DND-41 (cell line): ENCODE measurements around the gene MGAT4C.

Source experiments
- ATAC-seq: fragments of 200-7000 bp; cut with Tn5 transposase; 3 replicates; pipeline ENCODE4 v1.9.1; 2021; ENCODE audit warnings: low read depth; ENCODE audit not compliant: insufficient read depth
- DNase-seq: peaks from one replicate; pipeline ENCODE4 v3.0.0-alpha.2; 2020
- H2AFZ ChIP-seq: 2 replicates; pipeline ENCODE4 v1.6.0; 2012; ENCODE audit warnings: low read depth, low read length
- H3K27ac ChIP-seq: 2 replicates; pipeline ENCODE4 v1.5.1; 2012; ENCODE audit warnings: low read length, inconsistent platforms
- H3K27me3 ChIP-seq: fragments of 200-600 bp; sonication (generic); 2 replicates; pipeline ENCODE4 v1.6.0; 2012; ENCODE audit warnings: low read length, mild to moderate bottlenecking, inconsistent platforms; ENCODE audit not compliant: insufficient read depth, poor library complexity
- H3K36me3 ChIP-seq: 2 replicates; pipeline ENCODE4 v1.5.1; 2012; ENCODE audit warnings: low read length, inconsistent platforms; ENCODE audit not compliant: insufficient read depth
- H3K4me1 ChIP-seq: 2 replicates; pipeline ENCODE4 v1.5.1; 2012; ENCODE audit warnings: mild to moderate bottlenecking, low read length; ENCODE audit not compliant: insufficient read depth
- H3K4me2 ChIP-seq: 2 replicates; pipeline ENCODE4 v1.6.0; 2012; ENCODE audit warnings: mild to moderate bottlenecking, moderate library complexity, low read length, inconsistent platforms; ENCODE audit not compliant: insufficient read depth
- H3K4me3 ChIP-seq, 2 experiments: fragments of 200-600 bp in 1 of 2; shearing (Covaris generic) in 1 of 2; 2 replicates each; pipeline ENCODE4 v1.5.1; 2012 to 2016; ENCODE audit warnings: inconsistent platforms in 2 of 2, low read length in 2 of 2, mild to moderate bottlenecking in 2 of 2, low read depth in 1 of 2, moderate library complexity in 1 of 2
- H3K79me2 ChIP-seq: 2 replicates; pipeline ENCODE4 v1.6.0; 2012; ENCODE audit warnings: low read length, inconsistent platforms; ENCODE audit not compliant: insufficient read depth
- H3K9ac ChIP-seq: 2 replicates; pipeline ENCODE4 v1.6.0; 2012; ENCODE audit warnings: low read depth, mild to moderate bottlenecking, inconsistent platforms, low read length, moderate library complexity
- H3K9me3 ChIP-seq: 2 replicates; pipeline ENCODE4 v1.5.1; 2012; ENCODE audit warnings: low read length, moderate library complexity, mild to moderate bottlenecking, inconsistent platforms; ENCODE audit not compliant: insufficient read depth, severe bottlenecking
- H4K20me1 ChIP-seq: 2 replicates; pipeline ENCODE4 v1.6.0; 2012; ENCODE audit warnings: low read length; ENCODE audit not compliant: insufficient read depth
- EZH2 ChIP-seq: IDR thresholded peaks from 3 replicates; pipeline ENCODE4 v1.6.1; 2012; ENCODE audit warnings: borderline replicate concordance, low read depth, mild to moderate bottlenecking, moderate library complexity, low read length, inconsistent platforms; ENCODE audit not compliant: severe bottlenecking
- TF ChIP-seq, protein P1 (sequence below): IDR thresholded peaks from 2 replicates; pipeline ENCODE4 v1.5.1; 2012; ENCODE audit warnings: borderline replicate concordance, low read length, moderate library complexity, mild to moderate bottlenecking; ENCODE audit not compliant: poor library complexity, severe bottlenecking; ENCODE audit errors: extremely low read depth

Gene MGAT4C

GRCh38 chr12:86249851-86250250, 6.3 kb downstream of the MGAT4C start:
- DNase-seq (no peak), ATAC-seq (no peak)
- Histone ChIP-seq H2AFZ (no peak overlapping the region), H3K36me3 (no peaks in the 10 kb centered on the region), H3K9me3 (no peaks in the 10 kb centered on the region), H3K4me3 (no peak overlapping the region), H3K79me2 (no peaks in the 10 kb centered on the region), H4K20me1 (no peaks in the 10 kb centered on the region), H3K4me2 (no peak overlapping the region), H3K27me3 (no peaks in the 10 kb centered on the region), H3K4me1 (no peaks in the 10 kb centered on the region), H3K27ac (no peak overlapping the region), H3K9ac (no peak overlapping the region)
- TF ChIP-seq EZH2, result no peak
- TF ChIP-seq, protein P1, sequence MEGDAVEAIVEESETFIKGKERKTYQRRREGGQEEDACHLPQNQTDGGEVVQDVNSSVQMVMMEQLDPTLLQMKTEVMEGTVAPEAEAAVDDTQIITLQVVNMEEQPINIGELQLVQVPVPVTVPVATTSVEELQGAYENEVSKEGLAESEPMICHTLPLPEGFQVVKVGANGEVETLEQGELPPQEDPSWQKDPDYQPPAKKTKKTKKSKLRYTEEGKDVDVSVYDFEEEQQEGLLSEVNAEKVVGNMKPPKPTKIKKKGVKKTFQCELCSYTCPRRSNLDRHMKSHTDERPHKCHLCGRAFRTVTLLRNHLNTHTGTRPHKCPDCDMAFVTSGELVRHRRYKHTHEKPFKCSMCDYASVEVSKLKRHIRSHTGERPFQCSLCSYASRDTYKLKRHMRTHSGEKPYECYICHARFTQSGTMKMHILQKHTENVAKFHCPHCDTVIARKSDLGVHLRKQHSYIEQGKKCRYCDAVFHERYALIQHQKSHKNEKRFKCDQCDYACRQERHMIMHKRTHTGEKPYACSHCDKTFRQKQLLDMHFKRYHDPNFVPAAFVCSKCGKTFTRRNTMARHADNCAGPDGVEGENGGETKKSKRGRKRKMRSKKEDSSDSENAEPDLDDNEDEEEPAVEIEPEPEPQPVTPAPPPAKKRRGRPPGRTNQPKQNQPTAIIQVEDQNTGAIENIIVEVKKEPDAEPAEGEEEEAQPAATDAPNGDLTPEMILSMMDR, result no peak

DNA sequence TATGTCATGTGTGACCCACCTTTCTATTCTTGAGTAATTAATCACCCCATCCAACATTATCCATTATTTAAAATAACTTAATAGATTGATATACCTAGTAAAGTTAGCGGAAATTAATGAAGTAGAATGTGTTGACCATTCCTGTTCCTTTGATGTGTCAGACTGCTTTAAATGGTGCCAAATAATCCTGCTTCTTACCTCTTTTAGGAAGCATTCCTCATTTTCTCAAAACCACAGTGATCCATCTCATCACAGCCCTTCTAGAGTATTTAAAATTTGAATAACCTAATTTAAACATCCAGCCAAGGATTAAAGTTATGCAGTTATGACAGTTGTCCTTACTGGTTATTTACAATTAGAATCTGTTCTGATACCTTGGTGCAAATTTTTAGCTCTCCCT, 6.9 kb downstream of the MGAT4C start:
- TF ChIP-seq, protein P1, result no peak
- no peak for TF ChIP-seq EZH2
- Histone ChIP-seq H3K79me2 (no peaks in the 10 kb centered on the region), H3K27ac (no peak overlapping the region), H3K4me2 (no peak overlapping the region), H3K9ac (no peak overlapping the region), H2AFZ (no peak overlapping the region), H3K4me3 (no peak overlapping the region), H3K9me3 (no peaks in the 10 kb centered on the region), H3K4me1 (no peaks in the 10 kb centered on the region), H3K27me3 (no peaks in the 10 kb centered on the region), H4K20me1 (no peaks in the 10 kb centered on the region), H3K36me3 (no peaks in the 10 kb centered on the region)
- ATAC-seq (no peak), DNase-seq (no peak)

DNA sequence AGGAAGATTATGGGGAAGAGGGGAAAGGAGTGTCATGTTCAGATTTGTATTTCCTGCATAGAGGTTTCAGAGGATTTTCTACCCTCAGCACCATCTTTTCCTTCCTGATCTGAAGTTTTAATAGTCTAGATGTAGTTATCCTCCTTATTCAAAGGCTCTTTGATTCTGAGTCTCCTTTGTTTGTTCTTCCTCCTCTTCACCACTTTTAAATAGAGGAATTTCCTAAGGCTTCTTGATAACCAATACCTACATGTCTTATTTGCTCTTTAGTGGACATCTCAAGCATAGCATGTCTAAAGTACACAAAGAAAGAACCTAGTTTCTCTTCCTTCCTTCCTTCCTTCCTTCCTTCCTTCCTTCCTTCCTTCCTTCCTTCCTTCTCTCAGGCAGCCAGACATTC, 8.3 kb downstream of the MGAT4C start:
- ATAC-seq, result no peak
- H3K9me3 ChIP-seq, result no peaks in the 10 kb centered on the region
- H3K4me1 ChIP-seq, result no peaks in the 10 kb centered on the region
- H3K27ac ChIP-seq, result no peak overlapping the region
- no peaks in the 10 kb centered on the region for H3K79me2 ChIP-seq
- H3K27me3 ChIP-seq, result no peaks in the 10 kb centered on the region
- H3K36me3 ChIP-seq, result no peaks in the 10 kb centered on the region
- no peak overlapping the region for H3K4me3 ChIP-seq
- H4K20me1 ChIP-seq, result no peaks in the 10 kb centered on the region
- TF ChIP-seq EZH2, result no peak
- TF ChIP-seq, protein P1, result no peak
- H3K9ac ChIP-seq, result no peak overlapping the region
- DNase-seq, result no peak
- H2AFZ ChIP-seq, result no peak overlapping the region
- H3K4me2 ChIP-seq, result no peak overlapping the region

GRCh38 chr12:86241600-86241999, 14.6 kb downstream of the MGAT4C start:
- no peak for DNase-seq
- TF ChIP-seq, protein P1, result no peak
- no peak for TF ChIP-seq EZH2
- H2AFZ ChIP-seq, result no peak overlapping the region

More at GRCh38 chr12:86241600-86241999, 14.6 kb downstream of the MGAT4C start:
- Histone ChIP-seq H3K9ac (no peak overlapping the region), H3K79me2 (no peaks in the 10 kb centered on the region), H3K9me3 (no peaks in the 10 kb centered on the region), H3K4me2 (no peak overlapping the region), H3K27ac (no peak overlapping the region), H3K4me1 (no peaks in the 10 kb centered on the region), H3K4me3 (no peak overlapping the region), H3K27me3 (no peaks in the 10 kb centered on the region), H3K36me3 (no peaks in the 10 kb centered on the region), H4K20me1 (no peaks in the 10 kb centered on the region)
- ATAC-seq, result no peak
